Epithelial cell of proximal tubule (primary cell): ENCODE measurements around the gene SRGAP1. TPM values are rescaled to one million over a fixed set of nuclear protein-coding genes. Genes with fewer than 3 reads are reported as not detected.

Experiments
- DNase-seq: peaks from one replicate; pipeline ENCODE4 v3.0.0-alpha.2; 2011; ENCODE audit warnings: low read depth
- H3K4me3 ChIP-seq: 2 replicates; pipeline ENCODE4 v1.5.1; 2011; ENCODE audit warnings: low read depth, mild to moderate bottlenecking, low read length
- CTCF ChIP-seq: conservative IDR thresholded peaks from 2 replicates; pipeline ENCODE4 v1.5.1; 2012; ENCODE audit warnings: low read depth, mild to moderate bottlenecking, low read length
- total RNA-seq: library from RNA; depleted of rRNA; stranded (reverse); fragments of >200 nt; gene quantifications from 2 replicates; pipeline ENCODE4 v1.2.3, GENCODE V29; 2015

The SRGAP1 gene
- total RNA-seq, 1 donor from 2014 or later: 9.4 TPM

DNA sequence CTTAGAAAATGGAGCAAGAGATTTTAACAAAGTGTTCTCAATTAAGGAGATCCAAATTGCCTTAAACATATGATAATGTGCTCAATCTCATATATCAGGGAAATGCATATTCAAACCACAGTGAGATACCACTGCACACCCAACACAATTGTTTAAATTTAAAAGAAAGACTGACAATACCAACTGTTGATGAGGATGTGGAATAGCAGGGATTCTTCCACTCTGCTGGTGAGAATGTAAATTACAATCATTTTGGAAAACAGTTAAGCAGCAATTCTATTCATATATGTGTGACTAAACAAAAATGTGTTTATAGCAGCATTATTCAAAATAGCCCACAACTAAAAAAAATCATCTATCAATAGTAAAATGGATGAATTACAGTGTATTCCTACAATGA is 233.4 kb downstream of the SRGAP1 start:
- no peak for DNase-seq
- no peak overlapping the region for H3K4me3 ChIP-seq
- peak; percentile 47 for TF ChIP-seq CTCF

GRCh38 chr12:64080319-64081007 is 236.0 kb downstream of the SRGAP1 start:
- DNase-seq: no peak
- no peak overlapping the region for H3K4me3 ChIP-seq
- no peak for TF ChIP-seq CTCF

GRCh38 chr12:64081008-64081404 is 236.5 kb downstream of the SRGAP1 start:
- H3K4me3 ChIP-seq: no peak overlapping the region
- DNase-seq: no peak
- TF ChIP-seq CTCF: no peak

GRCh38 chr12:64082116-64082515 is 237.6 kb downstream of the SRGAP1 start:
- DNase-seq: no peak
- H3K4me3 ChIP-seq: no peak overlapping the region
- TF ChIP-seq CTCF: no peak

DNA sequence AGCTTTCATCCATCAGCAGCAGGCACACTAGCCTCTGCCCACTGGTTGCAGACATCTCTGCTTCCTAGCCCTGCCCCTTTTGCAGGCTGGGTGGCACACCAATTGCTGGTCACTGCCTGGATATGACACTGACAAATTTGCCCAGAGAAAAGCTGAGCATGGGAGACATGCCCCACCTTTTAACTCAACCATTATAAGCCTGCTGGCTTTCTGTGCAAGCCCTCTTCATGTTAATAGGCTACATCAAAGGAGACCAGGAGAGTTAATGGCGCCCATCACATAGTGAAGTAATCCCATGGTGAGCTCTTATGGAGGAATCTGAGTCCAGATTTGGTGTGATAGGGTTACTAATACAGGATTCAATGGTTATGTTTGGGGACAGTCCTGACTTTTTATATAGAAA is 238.4 kb downstream of the SRGAP1 start:
- H3K4me3 ChIP-seq: no peak overlapping the region
- no peak for TF ChIP-seq CTCF
- DNase-seq: no peak

GRCh38 chr12:64083285-64084210 is 239.0 kb downstream of the SRGAP1 start:
- DNase-seq: no peak
- H3K4me3 ChIP-seq: no peak overlapping the region
- no peak for TF ChIP-seq CTCF
